Measurements from ENCODE around the gene TNFRSF14.

DNA sequence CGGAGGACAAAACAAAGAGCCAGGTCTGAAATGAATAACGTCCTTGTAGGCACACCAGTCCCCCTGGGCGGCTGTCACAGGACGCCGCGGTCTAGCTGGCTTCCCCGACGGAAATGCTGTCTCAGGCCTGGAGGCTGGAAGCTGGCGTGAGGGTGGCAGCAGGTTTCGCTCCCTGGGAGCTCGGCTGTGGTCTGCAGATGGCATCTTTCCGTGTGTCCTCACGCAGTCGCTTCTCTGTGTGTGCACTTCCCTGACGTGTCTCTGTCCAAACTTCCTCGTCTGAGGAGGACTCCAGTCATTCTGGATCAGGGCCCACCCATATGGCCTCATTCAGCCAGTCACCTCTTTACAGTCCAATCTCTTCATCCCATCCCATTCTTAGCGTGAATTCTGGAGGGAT lies 14.2 kb downstream of the TNFRSF14 start:
- no peak for TF ChIP-seq ARNT (IDR thresholded peaks at IDR 0.05)
- TF ChIP-seq HDGF (IDR thresholded peaks at IDR 0.05; ENCODE audit: borderline replicate concordance): no peak
- no peak for TF ChIP-seq L3MBTL2 (conservative IDR thresholded peaks at IDR 0.05)
- TF ChIP-seq SP1 (IDR thresholded peaks at IDR 0.05): no peak
- no peak for TF ChIP-seq FOXA1 (IDR thresholded peaks at IDR 0.05)
- TF ChIP-seq BHLHE40 (IDR thresholded peaks at IDR 0.05; ENCODE audit: borderline replicate concordance): no peak
- TF ChIP-seq CTBP1 (IDR thresholded peaks at IDR 0.05; ENCODE audit: borderline replicate concordance): no peak
- TF ChIP-seq TARDBP (IDR thresholded peaks at IDR 0.05): no peak
- TF ChIP-seq FOXM1 (IDR thresholded peaks at IDR 0.05; ENCODE audit: borderline replicate concordance): no peak
- no peak for TF ChIP-seq ZNF384 (IDR thresholded peaks at IDR 0.05)
- no peak for TF ChIP-seq ELF4 (IDR thresholded peaks at IDR 0.05)
- TF ChIP-seq FOXK2 (IDR thresholded peaks at IDR 0.05): no peak
